ENCODE data around the gene BEAN1. TPM values are rescaled to one million over a fixed set of nuclear protein-coding genes. Genes with fewer than 3 reads are reported as not detected.
A peak's percentile ranks its signal among the peaks of the same experiment; 100 is the strongest.

Gene BEAN1
- total and polyA plus RNA-seq, 2 donors (not counting 1 experiment from before 2014, with no cell fraction given) = 0.07 TPM; not detected in 1

DNA sequence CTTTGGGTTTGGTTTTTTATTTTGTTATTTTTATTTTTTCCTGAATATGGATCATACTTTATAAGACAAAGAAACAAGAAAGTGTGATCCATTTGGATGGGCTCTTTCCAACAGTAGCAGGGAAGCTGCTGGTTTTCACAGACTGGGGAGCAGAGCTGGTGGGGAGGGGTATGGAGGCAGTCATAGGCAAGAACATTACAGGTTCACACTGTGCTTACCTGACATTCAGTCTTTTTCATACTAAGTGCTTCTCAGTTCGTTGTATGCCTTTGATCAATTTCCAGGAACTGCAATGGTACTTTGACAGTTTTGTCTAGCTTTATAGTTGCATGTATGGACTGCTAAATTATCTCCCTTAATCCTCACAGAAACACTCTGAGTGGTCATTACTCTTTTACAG, 27.7 kb downstream of the BEAN1 start:
- Histone ChIP-seq H3K9ac (ENCODE audit: insufficient read depth, low read length) (no peak overlapping the region), H3K27ac (ENCODE audit: insufficient read depth, low read length) (no peak overlapping the region), H2AFZ (ENCODE audit: low read length) (no peak overlapping the region), H3K4me3 (replicated peaks in 1 of 4; ENCODE audit: control extremely low read depth in 1 of 4, insufficient read depth in 1 of 4, low read depth in 3 of 4, low read length in 4 of 4) (no peak overlapping the region), H4K20me1 (ENCODE audit: control insufficient read depth, extremely low read depth, insufficient read depth, low read length) (no peaks in the 10 kb centered on the region), H3K9me3 (ENCODE audit: control insufficient read depth, insufficient read depth, low read depth, low read length) (no peaks in the 10 kb centered on the region), H3K79me2 (ENCODE audit: control insufficient read depth, insufficient read depth, low read length) (no peaks in the 10 kb centered on the region), H3K36me3 (ENCODE audit: control insufficient read depth, insufficient read depth, low read length) (no peaks in the 10 kb centered on the region), H3K4me2 (ENCODE audit: extremely low read depth, insufficient read depth, low read length) (no peak overlapping the region), H3K27me3 (ENCODE audit: control insufficient read depth, insufficient read depth, low read length) (peaks cover 10% of the 10 kb centered on the region), H3K4me1 (ENCODE audit: control insufficient read depth, extremely low read depth, insufficient read depth, low read length) (no peaks in the 10 kb centered on the region)
- no peak for TF ChIP-seq CTCF (conservative IDR thresholded peaks at IDR 0.05 in 1 of 2, IDR thresholded peaks at IDR 0.05 in 1 of 2; ENCODE audit: low read depth in 1 of 2, low read length in 2 of 2)
- TF ChIP-seq EZH2 (IDR thresholded peaks at IDR 0.05; ENCODE audit: low read length, missing control alignments) = no peak
- no peak for DNase-seq (ENCODE audit: low read depth in 2 of 2)

DNA sequence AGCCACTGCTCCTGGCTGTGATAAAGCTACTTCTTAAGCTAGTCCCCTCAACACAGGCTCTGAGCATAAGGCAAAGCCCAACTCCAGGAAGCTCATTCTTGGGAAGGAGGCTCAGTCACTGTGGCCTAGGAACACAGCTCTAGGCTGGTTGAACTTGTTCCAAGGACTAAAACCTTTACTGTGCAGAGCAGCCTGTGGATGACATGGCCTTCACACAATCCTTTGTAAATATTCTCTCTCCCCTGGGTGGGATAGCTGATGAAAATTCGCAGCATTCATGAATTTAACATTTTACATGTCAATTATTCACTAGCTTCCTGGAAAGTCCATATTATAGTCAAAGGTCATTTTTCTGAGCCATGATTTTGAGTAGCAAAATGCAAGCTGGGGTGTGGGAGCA, 28.9 kb downstream of the BEAN1 start:
- Histone ChIP-seq H3K4me3 (replicated peaks in 1 of 4; ENCODE audit: control extremely low read depth in 1 of 4, insufficient read depth in 1 of 4, low read depth in 3 of 4, low read length in 4 of 4) (no peak overlapping the region), H3K27me3 (ENCODE audit: control insufficient read depth, insufficient read depth, low read length) (peaks cover 15% of the 10 kb centered on the region), H3K4me2 (ENCODE audit: extremely low read depth, insufficient read depth, low read length) (no peak overlapping the region), H3K27ac (ENCODE audit: insufficient read depth, low read length) (no peak overlapping the region), H4K20me1 (ENCODE audit: control insufficient read depth, extremely low read depth, insufficient read depth, low read length) (no peaks in the 10 kb centered on the region), H3K36me3 (ENCODE audit: control insufficient read depth, insufficient read depth, low read length) (no peaks in the 10 kb centered on the region), H2AFZ (ENCODE audit: low read length) (no peak overlapping the region), H3K9ac (ENCODE audit: insufficient read depth, low read length) (no peak overlapping the region), H3K4me1 (ENCODE audit: control insufficient read depth, extremely low read depth, insufficient read depth, low read length) (no peaks in the 10 kb centered on the region), H3K79me2 (ENCODE audit: control insufficient read depth, insufficient read depth, low read length) (no peaks in the 10 kb centered on the region), H3K9me3 (ENCODE audit: control insufficient read depth, insufficient read depth, low read depth, low read length) (no peaks in the 10 kb centered on the region)
- DNase-seq (ENCODE audit: low read depth in 2 of 2) = no peak
- TF ChIP-seq CTCF (conservative IDR thresholded peaks at IDR 0.05 in 1 of 2, IDR thresholded peaks at IDR 0.05 in 1 of 2; ENCODE audit: low read depth in 1 of 2, low read length in 2 of 2) = no peak
- TF ChIP-seq EZH2 (IDR thresholded peaks at IDR 0.05; ENCODE audit: low read length, missing control alignments) = no peak

GRCh38 chr16:66457888-66458287, 30.8 kb downstream of the BEAN1 start:
- Histone ChIP-seq H3K4me2 (ENCODE audit: extremely low read depth, insufficient read depth, low read length) (no peak overlapping the region), H2AFZ (ENCODE audit: low read length) (no peak overlapping the region), H3K79me2 (ENCODE audit: control insufficient read depth, insufficient read depth, low read length) (no peaks in the 10 kb centered on the region), H3K36me3 (ENCODE audit: control insufficient read depth, insufficient read depth, low read length) (no peaks in the 10 kb centered on the region), H3K9me3 (ENCODE audit: control insufficient read depth, insufficient read depth, low read depth, low read length) (no peaks in the 10 kb centered on the region), H4K20me1 (ENCODE audit: control insufficient read depth, extremely low read depth, insufficient read depth, low read length) (no peaks in the 10 kb centered on the region), H3K27ac (ENCODE audit: insufficient read depth, low read length) (no peak overlapping the region), H3K4me3 (replicated peaks in 1 of 4; ENCODE audit: control extremely low read depth in 1 of 4, insufficient read depth in 1 of 4, low read depth in 3 of 4, low read length in 4 of 4) (no peak overlapping the region), H3K9ac (ENCODE audit: insufficient read depth, low read length) (no peak overlapping the region), H3K4me1 (ENCODE audit: control insufficient read depth, extremely low read depth, insufficient read depth, low read length) (no peaks in the 10 kb centered on the region), H3K27me3 (ENCODE audit: control insufficient read depth, insufficient read depth, low read length) (peaks cover 15% of the 10 kb centered on the region)
- peak in 1 of 2 donors; percentile 54 for DNase-seq (ENCODE audit: low read depth in 2 of 2)
- TF ChIP-seq CTCF (conservative IDR thresholded peaks at IDR 0.05 in 1 of 2, IDR thresholded peaks at IDR 0.05 in 1 of 2; ENCODE audit: low read depth in 1 of 2, low read length in 2 of 2) (no peak), EZH2 (IDR thresholded peaks at IDR 0.05; ENCODE audit: low read length, missing control alignments) (no peak)

Data from fibroblast of lung (primary cell).